ENCODE measurements around the gene PKP2. TPM values are rescaled to one million over a fixed set of nuclear protein-coding genes. Genes with fewer than 3 reads are reported as not detected.

The PKP2 gene
- total RNA-seq, 2 experiments from 2014 or later, result 0.22 to 0.31 TPM

DNA sequence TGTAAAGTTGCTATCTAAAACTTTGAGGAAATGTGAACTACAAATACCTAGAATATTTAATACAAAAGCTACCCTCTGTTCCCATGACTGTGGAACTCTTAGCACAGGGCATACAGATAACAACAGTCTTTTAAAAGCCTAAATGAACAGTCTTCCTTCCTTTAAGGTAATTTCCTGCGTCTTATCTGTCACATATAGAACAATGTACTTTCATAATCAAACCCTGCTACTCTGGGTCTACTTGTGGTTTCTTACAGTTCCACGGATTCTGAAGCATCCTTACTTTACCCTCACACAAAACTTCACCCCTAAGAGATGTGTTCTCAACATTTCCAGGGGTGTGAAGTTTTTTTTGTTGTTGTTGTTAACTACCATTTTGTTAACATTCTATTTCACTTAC is 5.1 kb downstream of the PKP2 start:
- TF ChIP-seq, protein P1, sequence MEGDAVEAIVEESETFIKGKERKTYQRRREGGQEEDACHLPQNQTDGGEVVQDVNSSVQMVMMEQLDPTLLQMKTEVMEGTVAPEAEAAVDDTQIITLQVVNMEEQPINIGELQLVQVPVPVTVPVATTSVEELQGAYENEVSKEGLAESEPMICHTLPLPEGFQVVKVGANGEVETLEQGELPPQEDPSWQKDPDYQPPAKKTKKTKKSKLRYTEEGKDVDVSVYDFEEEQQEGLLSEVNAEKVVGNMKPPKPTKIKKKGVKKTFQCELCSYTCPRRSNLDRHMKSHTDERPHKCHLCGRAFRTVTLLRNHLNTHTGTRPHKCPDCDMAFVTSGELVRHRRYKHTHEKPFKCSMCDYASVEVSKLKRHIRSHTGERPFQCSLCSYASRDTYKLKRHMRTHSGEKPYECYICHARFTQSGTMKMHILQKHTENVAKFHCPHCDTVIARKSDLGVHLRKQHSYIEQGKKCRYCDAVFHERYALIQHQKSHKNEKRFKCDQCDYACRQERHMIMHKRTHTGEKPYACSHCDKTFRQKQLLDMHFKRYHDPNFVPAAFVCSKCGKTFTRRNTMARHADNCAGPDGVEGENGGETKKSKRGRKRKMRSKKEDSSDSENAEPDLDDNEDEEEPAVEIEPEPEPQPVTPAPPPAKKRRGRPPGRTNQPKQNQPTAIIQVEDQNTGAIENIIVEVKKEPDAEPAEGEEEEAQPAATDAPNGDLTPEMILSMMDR (IDR thresholded peaks at IDR 0.05), result no peak
- H3K27me3 Mint-ChIP-seq, result peaks cover 46% of the 10 kb centered on the region
- peaks cover 26% of the 10 kb centered on the region for H3K4me1 Mint-ChIP-seq (ENCODE audit: low read depth)

DNA sequence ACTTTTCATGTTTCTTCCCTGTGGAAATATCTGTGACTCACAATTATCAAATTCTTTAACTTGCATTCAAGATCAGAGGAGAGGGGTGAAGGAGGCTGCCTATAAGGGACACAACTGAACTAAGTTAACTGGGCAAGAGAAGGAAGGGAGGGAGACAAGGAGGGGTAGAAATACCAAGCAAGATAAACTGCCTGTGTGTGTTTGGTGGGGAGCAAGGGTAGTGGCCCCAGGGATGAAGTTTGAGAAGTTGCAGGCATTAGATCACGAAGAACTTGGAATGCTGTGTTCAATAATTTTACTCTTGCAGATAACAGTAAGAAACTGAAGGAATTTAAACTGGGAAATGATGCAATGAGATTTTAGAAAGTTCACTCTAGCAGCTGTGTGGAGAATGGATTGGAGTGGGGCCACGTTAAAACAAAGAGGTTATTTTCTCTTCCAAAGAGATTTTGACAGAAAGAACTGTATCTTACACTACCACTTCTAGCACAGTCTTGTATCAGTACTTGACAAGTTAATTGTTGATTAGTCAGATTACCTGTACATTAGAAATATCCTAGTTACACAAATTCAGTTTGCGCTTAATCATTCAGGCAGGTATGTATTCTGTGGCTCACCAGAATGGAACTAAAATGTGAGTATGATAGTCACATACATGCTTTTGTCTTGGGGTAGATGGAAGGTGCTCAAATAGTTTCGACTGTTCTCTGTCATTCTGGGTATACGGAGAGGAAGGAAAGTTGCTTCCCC is 7.4 kb downstream of the PKP2 start:
- peaks cover 3 to 7% of the 10 kb centered on the region in 2 experiments for H3K27me3 ChIP-seq (ENCODE audit: control insufficient read depth in 1 of 2, insufficient read depth in 2 of 2, low read length in 2 of 2)
- Mint-ChIP-seq H3K36me3 (ENCODE audit: low read depth) (no peaks in the 10 kb centered on the region), H3K27me3 (peaks cover 31% of the 10 kb centered on the region), H3K4me3 (no peak overlapping the region), H3K4me1 (ENCODE audit: low read depth) (peaks cover 9% of the 10 kb centered on the region), H3K27ac (no peak overlapping the region), H3K9me3 (no peaks in the 10 kb centered on the region)
- H3K4me3 ChIP-seq (ENCODE audit: low read length), result no peak overlapping the region
- TF ChIP-seq, protein P1 (IDR thresholded peaks at IDR 0.05), result no peak
- no peak for ATAC-seq (ENCODE audit: poor library complexity)
- DNase-seq, result no peak
- POLR2A ChIA-PET, result no interaction called here
- no peaks in the 10 kb centered on the region for H3K4me1 ChIP-seq (ENCODE audit: insufficient read depth, low read length)
- intact Hi-C loops (cut with DNase I, micrococcal nuclease), result no loop called here
- CTCF ChIA-PET, result no interaction called here
- no peaks in the 10 kb centered on the region for H3K36me3 ChIP-seq (ENCODE audit: insufficient read depth, low read length)
- H3K27ac ChIP-seq (ENCODE audit: low read depth in 1 of 2, low read length in 2 of 2), result no peak overlapping the region
- peaks cover 0 to 5% of the 10 kb centered on the region in 2 experiments for H3K9me3 ChIP-seq (ENCODE audit: control insufficient read depth in 1 of 2, insufficient read depth in 1 of 2, low read length in 2 of 2)

More for the DNA sequence above, 5.1 kb downstream of the PKP2 start:
- H3K9me3 Mint-ChIP-seq, result no peaks in the 10 kb centered on the region
- H3K27ac Mint-ChIP-seq, result no peak overlapping the region
- no peak overlapping the region for H3K4me3 Mint-ChIP-seq
- no peak for DNase-seq
- POLR2A ChIA-PET, result no interaction called here
- H3K36me3 ChIP-seq (ENCODE audit: insufficient read depth, low read length), result no peaks in the 10 kb centered on the region
- intact Hi-C loops (cut with DNase I, micrococcal nuclease), result no loop called here
- no peak for ATAC-seq (ENCODE audit: poor library complexity)
- no peaks in the 10 kb centered on the region for H3K36me3 Mint-ChIP-seq (ENCODE audit: low read depth)
- no peak overlapping the region for H3K4me3 ChIP-seq (ENCODE audit: low read length)
- peaks cover 0 to 5% of the 10 kb centered on the region in 2 experiments for H3K9me3 ChIP-seq (ENCODE audit: control insufficient read depth in 1 of 2, insufficient read depth in 1 of 2, low read length in 2 of 2)
- peaks cover 18 to 24% of the 10 kb centered on the region in 2 experiments for H3K27me3 ChIP-seq (ENCODE audit: control insufficient read depth in 1 of 2, insufficient read depth in 2 of 2, low read length in 2 of 2)
- H3K27ac ChIP-seq (ENCODE audit: low read depth in 1 of 2, low read length in 2 of 2), result no peak overlapping the region
- H3K4me1 ChIP-seq (ENCODE audit: insufficient read depth, low read length), result peaks cover 10% of the 10 kb centered on the region
- CTCF ChIA-PET, result no interaction called here

DNA sequence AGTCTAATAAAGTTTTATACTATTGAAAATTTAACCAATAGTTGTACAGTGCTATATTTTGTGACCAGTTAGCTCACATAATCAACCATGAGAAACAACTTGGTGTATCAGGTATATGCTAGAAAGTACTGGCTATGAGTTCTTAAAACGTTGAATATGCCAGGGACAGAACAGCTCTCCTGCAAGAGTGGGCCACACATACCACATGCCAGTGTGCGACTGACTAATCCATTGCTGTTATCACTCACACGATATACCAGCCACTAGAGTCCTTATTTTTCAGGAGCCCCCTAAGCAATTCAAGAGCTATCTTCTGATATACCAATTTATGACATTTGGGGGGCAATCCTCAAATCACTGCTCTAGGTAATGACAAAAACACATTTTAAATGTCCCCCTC is 9.5 kb downstream of the PKP2 start:
- H3K9me3 ChIP-seq (ENCODE audit: control insufficient read depth in 1 of 2, insufficient read depth in 1 of 2, low read length in 2 of 2), result peaks cover 0 to 5% of the 10 kb centered on the region in 2 experiments
- ChIA-PET CTCF (no interaction called here), POLR2A (no interaction called here)
- no peaks in the 10 kb centered on the region for H3K4me1 Mint-ChIP-seq (ENCODE audit: low read depth)
- H3K4me3 Mint-ChIP-seq, result no peak overlapping the region
- no peak overlapping the region for H3K27ac Mint-ChIP-seq
- H3K4me1 ChIP-seq (ENCODE audit: insufficient read depth, low read length), result no peaks in the 10 kb centered on the region
- peaks cover 0 to 3% of the 10 kb centered on the region in 2 experiments for H3K27me3 ChIP-seq (ENCODE audit: control insufficient read depth in 1 of 2, insufficient read depth in 2 of 2, low read length in 2 of 2)
- H3K27me3 Mint-ChIP-seq, result peaks cover 19% of the 10 kb centered on the region
- TF ChIP-seq, protein P1 (IDR thresholded peaks at IDR 0.05), result no peak
- ATAC-seq (ENCODE audit: poor library complexity), result no peak
- no peak overlapping the region for H3K27ac ChIP-seq (ENCODE audit: low read depth in 1 of 2, low read length in 2 of 2)
- no peak for DNase-seq
- no peaks in the 10 kb centered on the region for H3K36me3 Mint-ChIP-seq (ENCODE audit: low read depth)
- no peaks in the 10 kb centered on the region for H3K9me3 Mint-ChIP-seq
- no peak overlapping the region for H3K4me3 ChIP-seq (ENCODE audit: low read length)
- no peaks in the 10 kb centered on the region for H3K36me3 ChIP-seq (ENCODE audit: insufficient read depth, low read length)
- intact Hi-C loops (cut with DNase I, micrococcal nuclease), result no loop called here

Measured in CD4-positive, alpha-beta T cell (primary cell).